CD4-positive, alpha-beta memory T cell (primary cell): ENCODE data around the gene DPF3. TPM values are rescaled to one million over a fixed set of nuclear protein-coding genes. Genes with fewer than 3 reads are reported as not detected.

Experiments
- CTCF ChIA-PET: fragments of 350-600 bp; sonication (Branson Sonifier 250); formaldehyde crosslinking; loops from one replicate; lab custom pipeline; 2021; ENCODE audit warnings: inconsistent platforms; ENCODE audit not compliant: partially characterized antibody; lab: Charles Lee
- POLR2A ChIA-PET: fragments of 350-600 bp; sonication (Branson Sonifier 250); formaldehyde crosslinking; loops from one replicate; lab custom pipeline; 2021; ENCODE audit not compliant: partially characterized antibody; lab: Charles Lee
- DNase-seq, 5 donors: peaks; one replicate each; pipeline versions ENCODE4 v3.0.0 to v3.0.0-alpha.2; 2020 to 2022; ENCODE audit warnings: mixed read lengths in 1 of 5
- H3K27ac ChIP-seq: one replicate; pipeline ENCODE4 v1.7.0; 2013; ENCODE audit warnings: low read depth, low read length
- H3K27me3 ChIP-seq: 2 replicates; pipeline ENCODE4 v1.7.0; 2013; ENCODE audit warnings: mild to moderate bottlenecking, low read length, moderate library complexity; ENCODE audit not compliant: insufficient read depth
- H3K36me3 ChIP-seq: 2 replicates; pipeline ENCODE4 v1.7.0; 2013; ENCODE audit warnings: mild to moderate bottlenecking, low read length, moderate library complexity; ENCODE audit not compliant: insufficient read depth
- H3K4me1 ChIP-seq: 2 replicates; pipeline ENCODE4 v1.7.0; 2013; ENCODE audit warnings: mild to moderate bottlenecking, low read length, moderate library complexity; ENCODE audit not compliant: insufficient read depth
- H3K4me3 ChIP-seq, 2 donors: one replicate each; pipeline ENCODE4 v1.7.0; 2013; ENCODE audit warnings: low read length in 2 of 2, mild to moderate bottlenecking in 1 of 2
- H3K9me3 ChIP-seq, 2 donors: one replicate each; pipeline ENCODE4 v1.7.0; 2013; ENCODE audit warnings: low read length in 2 of 2, control low read depth in 1 of 2; ENCODE audit not compliant: control insufficient read depth in 1 of 2
- H3K27ac Mint-ChIP-seq, 7 donors: one replicate each; pipeline ENCODE4 v1.8.0; 2020 to 2021; ENCODE audit warnings: mixed read lengths in 7 of 7, mild to moderate bottlenecking in 6 of 7, inconsistent platforms in 3 of 7, moderate library complexity in 3 of 7
- H3K27me3 Mint-ChIP-seq, 2 donors: one replicate each; pipeline ENCODE4 v1.8.0; 2020 to 2021; ENCODE audit warnings: mixed read lengths in 2 of 2
- H3K36me3 Mint-ChIP-seq, 2 donors: one replicate each; pipeline ENCODE4 v1.8.0; 2020 to 2021; ENCODE audit warnings: mixed read lengths in 2 of 2, inconsistent platforms in 1 of 2, mild to moderate bottlenecking in 1 of 2
- H3K4me1 Mint-ChIP-seq, 4 donors: one replicate each; pipeline ENCODE4 v1.8.0; 2020 to 2021; ENCODE audit warnings: mixed read lengths in 4 of 4, mild to moderate bottlenecking in 1 of 4
- H3K4me3 Mint-ChIP-seq, 8 donors: one replicate each; pipeline ENCODE4 v1.8.0; 2020 to 2021; ENCODE audit warnings: mixed read lengths in 8 of 8, mild to moderate bottlenecking in 7 of 8, moderate library complexity in 6 of 8, inconsistent platforms in 3 of 8
- H3K9me3 Mint-ChIP-seq, 8 donors: one replicate each; pipeline ENCODE4 v1.8.0; 2020 to 2021; ENCODE audit warnings: mixed read lengths in 8 of 8, mild to moderate bottlenecking in 5 of 8, inconsistent platforms in 3 of 8, moderate library complexity in 1 of 8
- intact Hi-C: fragments of 100-400 bp; cut with micrococcal nuclease; formaldehyde crosslinking; loops from one replicate; pipeline ENCODE4 v1.15.1; 2023
- polyA plus RNA-seq, 2 donors: library from polyadenylated mRNA; unstranded; fragments of 300-500 nt; fragmentation: Illumina TruSeq; gene quantifications; one replicate each; pipeline ENCODE4 v1.2.3, GENCODE V29; 2021
- total RNA-seq, 2 experiments: library from RNA; stranded (reverse); gene quantifications; one replicate each; pipeline ENCODE4 v1.2.3, GENCODE V29; 2021

Gene DPF3
- total and polyA plus RNA-seq, 4 experiments from 2014 or later, result 0.25 to 0.35 TPM; not detected in 2

GRCh38 chr14:72891666-72892102 is 2.2 kb downstream of the DPF3 start:
- Mint-ChIP-seq H3K4me1 (peaks cover 12 to 29% (median 22%) of the 10 kb centered on the region in 4 donors), H3K36me3 (peaks cover 0 to 10% of the 10 kb centered on the region in 2 donors), H3K4me3 (peak overlapping the region; percentile 88 to 99 (median 95)), H3K9me3 (no peaks in the 10 kb centered on the region), H3K27me3 (peaks cover 24 to 34% of the 10 kb centered on the region in 2 donors), H3K27ac (peak overlapping the region in 1 of 7 donors; percentile 76)
- no peaks in the 10 kb centered on the region for H3K36me3 ChIP-seq
- CTCF ChIA-PET, result interaction anchor here (0.7 to 7.6 kb wide), 4 partner anchors 12 to 376 kb away, joined by 3 to 67 read pairs (median 6); no protein-coding TSS in a partner anchor
- DNase-seq, result no peak
- H3K27me3 ChIP-seq, result peaks cover 9% of the 10 kb centered on the region
- peak overlapping the region; percentile 66 to 78 for H3K4me3 ChIP-seq
- H3K9me3 ChIP-seq, result no peaks in the 10 kb centered on the region
- POLR2A ChIA-PET, result interaction anchor here (1.2 to 1.3 kb wide), 2 partner anchors 12 to 166 kb away, joined by 3 to 4 read pairs; partner anchors contain the start of gene RBM25
- H3K27ac ChIP-seq, result no peak overlapping the region
- intact Hi-C loops, result loop anchor here (5.0 to 10.0 kb wide), 3 partner anchors 77 to 1569 kb away; partner anchors contain the start of gene SIPA1L1
- H3K4me1 ChIP-seq, result peaks cover 27% of the 10 kb centered on the region

GRCh38 chr14:72889366-72889765 is 4.5 kb downstream of the DPF3 start:
- Histone ChIP-seq H3K4me1 (peaks cover 19% of the 10 kb centered on the region), H3K9me3 (no peaks in the 10 kb centered on the region), H3K27ac (no peak overlapping the region), H3K27me3 (no peaks in the 10 kb centered on the region), H3K36me3 (no peaks in the 10 kb centered on the region), H3K4me3 (no peak overlapping the region)
- ChIA-PET CTCF (interaction anchor here (0.7 to 7.6 kb wide), 2 partner anchors 15 to 373 kb away, joined by 3 to 67 read pairs; no protein-coding TSS in a partner anchor), POLR2A (no interaction called here)
- Mint-ChIP-seq H3K9me3 (peaks cover 0 to 4% (median 0%) of the 10 kb centered on the region in 8 donors), H3K4me3 (no peak overlapping the region), H3K27ac (no peak overlapping the region), H3K27me3 (peaks cover 12 to 23% of the 10 kb centered on the region in 2 donors), H3K36me3 (peaks cover 0 to 10% of the 10 kb centered on the region in 2 donors), H3K4me1 (peaks cover 10 to 19% (median 14%) of the 10 kb centered on the region in 4 donors)
- intact Hi-C loops, result no loop called here
- no peak for DNase-seq

GRCh38 chr14:72888636-72889201 is 5.2 kb downstream of the DPF3 start:
- intact Hi-C loops, result no loop called here
- Histone ChIP-seq H3K27me3 (no peaks in the 10 kb centered on the region), H3K4me1 (peaks cover 15% of the 10 kb centered on the region), H3K4me3 (no peak overlapping the region), H3K36me3 (no peaks in the 10 kb centered on the region), H3K9me3 (no peaks in the 10 kb centered on the region), H3K27ac (no peak overlapping the region)
- no peak overlapping the region for H3K27ac Mint-ChIP-seq
- peaks cover 0 to 7% of the 10 kb centered on the region in 2 donors for H3K36me3 Mint-ChIP-seq
- CTCF ChIA-PET, result interaction anchor here (7.6 kb wide), 1 partner anchor 15 kb away, joined by 67 read pairs; no protein-coding TSS in a partner anchor
- POLR2A ChIA-PET, result no interaction called here
- H3K4me3 Mint-ChIP-seq, result no peak overlapping the region
- peaks cover 4 to 17% (median 12%) of the 10 kb centered on the region in 4 donors for H3K4me1 Mint-ChIP-seq
- peaks cover 0 to 4% (median 0%) of the 10 kb centered on the region in 8 donors for H3K9me3 Mint-ChIP-seq
- no peak for DNase-seq
- peaks cover 10 to 18% of the 10 kb centered on the region in 2 donors for H3K27me3 Mint-ChIP-seq

GRCh38 chr14:72888192-72888591 is 5.7 kb downstream of the DPF3 start:
- ChIA-PET CTCF (interaction anchor here (1.6 to 7.6 kb wide), 2 partner anchors 16 to 371 kb away, joined by 5 to 67 read pairs; no protein-coding TSS in a partner anchor), POLR2A (no interaction called here)
- peaks cover 15% of the 10 kb centered on the region for H3K4me1 ChIP-seq
- Mint-ChIP-seq H3K36me3 (peaks cover 0 to 6% of the 10 kb centered on the region in 2 donors), H3K4me3 (no peak overlapping the region), H3K27ac (no peak overlapping the region), H3K4me1 (peaks cover 4 to 17% (median 11%) of the 10 kb centered on the region in 4 donors), H3K9me3 (peaks cover 0 to 4% (median 0%) of the 10 kb centered on the region in 8 donors), H3K27me3 (peaks cover 10 to 17% of the 10 kb centered on the region in 2 donors)
- no peaks in the 10 kb centered on the region for H3K27me3 ChIP-seq
- no peak for DNase-seq
- intact Hi-C loops, result no loop called here
- H3K4me3 ChIP-seq, result no peak overlapping the region
- H3K9me3 ChIP-seq, result no peaks in the 10 kb centered on the region
- no peak overlapping the region for H3K27ac ChIP-seq
- no peaks in the 10 kb centered on the region for H3K36me3 ChIP-seq

- no peak for DNase-seq
- Histone ChIP-seq H3K36me3 (no peaks in the 10 kb centered on the region), H3K4me1 (peaks cover 11% of the 10 kb centered on the region), H3K9me3 (no peaks in the 10 kb centered on the region), H3K27ac (no peak overlapping the region), H3K4me3 (no peak overlapping the region), H3K27me3 (no peaks in the 10 kb centered on the region)
- peaks cover 0 to 4% (median 0%) of the 10 kb centered on the region in 8 donors for H3K9me3 Mint-ChIP-seq
- CTCF ChIA-PET, result interaction anchor here (1.6 to 7.6 kb wide), 2 partner anchors 17 to 370 kb away, joined by 5 to 67 read pairs; no protein-coding TSS in a partner anchor
- intact Hi-C loops, result no loop called here
- H3K4me3 Mint-ChIP-seq, result no peak overlapping the region
- no peak overlapping the region for H3K27ac Mint-ChIP-seq
- POLR2A ChIA-PET, result no interaction called here
- H3K27me3 Mint-ChIP-seq, result peaks cover 13 to 15% of the 10 kb centered on the region in 2 donors
- peaks cover 0 to 4% of the 10 kb centered on the region in 2 donors for H3K36me3 Mint-ChIP-seq
- H3K4me1 Mint-ChIP-seq, result peaks cover 4 to 14% (median 8%) of the 10 kb centered on the region in 4 donors
Observed at GRCh38 chr14:72887514-72887913, 6.4 kb downstream of the DPF3 start.

- no peak for DNase-seq
- H3K36me3 ChIP-seq, result no peaks in the 10 kb centered on the region
- Mint-ChIP-seq H3K4me3 (no peak overlapping the region), H3K36me3 (no peaks in the 10 kb centered on the region), H3K4me1 (peaks cover 0 to 4% (median under 1%) of the 10 kb centered on the region in 4 donors), H3K9me3 (peaks cover 0 to 4% (median 0%) of the 10 kb centered on the region in 8 donors), H3K27me3 (peaks cover 0 to 5% of the 10 kb centered on the region in 2 donors), H3K27ac (no peak overlapping the region)
- intact Hi-C loops, result no loop called here
- H3K27ac ChIP-seq, result no peak overlapping the region
- no peaks in the 10 kb centered on the region for H3K4me1 ChIP-seq
- no peak overlapping the region for H3K4me3 ChIP-seq
- H3K9me3 ChIP-seq, result no peaks in the 10 kb centered on the region
- POLR2A ChIA-PET, result no interaction called here
- CTCF ChIA-PET, result interaction anchor here (0.8 to 1.0 kb wide), 2 partner anchors 20 to 367 kb away, joined by 3 read pairs; no protein-coding TSS in a partner anchor
- H3K27me3 ChIP-seq, result no peaks in the 10 kb centered on the region
Observed at GRCh38 chr14:72884386-72884785, 9.5 kb downstream of the DPF3 start.

GRCh38 chr14:72883961-72884360 is 9.9 kb downstream of the DPF3 start:
- peaks cover 0 to 5% of the 10 kb centered on the region in 2 donors for H3K27me3 Mint-ChIP-seq
- Histone ChIP-seq H3K27ac (no peak overlapping the region), H3K36me3 (no peaks in the 10 kb centered on the region), H3K4me3 (no peak overlapping the region), H3K27me3 (no peaks in the 10 kb centered on the region), H3K4me1 (no peaks in the 10 kb centered on the region), H3K9me3 (no peaks in the 10 kb centered on the region)
- intact Hi-C loops, result no loop called here
- H3K9me3 Mint-ChIP-seq, result peaks cover 0 to 4% (median 0%) of the 10 kb centered on the region in 8 donors
- H3K4me1 Mint-ChIP-seq, result peaks cover 0 to 4% (median under 1%) of the 10 kb centered on the region in 4 donors
- ChIA-PET CTCF (interaction anchor here (0.7 to 1.0 kb wide), 3 partner anchors 10 to 367 kb away, joined by 3 read pairs; partner anchors contain the start of gene DPF3), POLR2A (no interaction called here)
- no peak overlapping the region for H3K4me3 Mint-ChIP-seq
- no peaks in the 10 kb centered on the region for H3K36me3 Mint-ChIP-seq
- DNase-seq, result no peak
- no peak overlapping the region for H3K27ac Mint-ChIP-seq
